K562 (cell line): Measurements from ENCODE around the gene OPRM1.

Source experiments
- HDAC1 ChIP-seq, 2 experiments: fragments of 450-650 bp; IDR thresholded peaks; 2 replicates each; pipeline ENCODE4 v1.6.1; 2016 to 2017; ENCODE audit warnings: inconsistent platforms in 1 of 2, mild to moderate bottlenecking in 1 of 2, moderate library complexity in 1 of 2
- MEIS2 ChIP-seq: fragments of 450-650 bp; IDR thresholded peaks from 2 replicates; pipeline ENCODE4 v1.6.1; 2014; ENCODE audit warnings: mild to moderate bottlenecking; ENCODE audit not compliant: partially characterized antibody
- MTF1 ChIP-seq: fragments of 250-450 bp; sonication (Bioruptor Pico); IDR thresholded peaks from 2 replicates; pipeline ENCODE4 v1.9.0; 2021; ENCODE audit warnings: moderate library complexity, mild to moderate bottlenecking, inconsistent platforms, borderline replicate concordance
- RAD21 ChIP-seq, 2 experiments: fragments of 250-450 bp in 1 of 2; fragments of 450-650 bp in 1 of 2; sonication (Bioruptor Pico) in 1 of 2; formaldehyde crosslinking in 1 of 2; IDR thresholded peaks in 1 of 2; conservative IDR thresholded peaks in 1 of 2; 2 replicates each; pipeline versions ENCODE4 v1.4.0 to v1.8.0; 2020 to 2022; ENCODE audit warnings: mild to moderate bottlenecking in 2 of 2, moderate library complexity in 1 of 2
- YBX1 ChIP-seq: fragments of 450-650 bp; IDR thresholded peaks from 2 replicates; pipeline ENCODE4 v1.7.1; 2016; ENCODE audit warnings: mild to moderate bottlenecking
- ZBTB17 ChIP-seq: fragments of 450-650 bp; formaldehyde crosslinking; IDR thresholded peaks from 2 replicates; pipeline ENCODE4 v1.4.0; 2020; ENCODE audit warnings: mild to moderate bottlenecking

- TF ChIP-seq HDAC1 (IDR thresholded peaks at IDR 0.05) (no peak), MEIS2 (no peak), RAD21 (CRISPR knock-in tag; conservative IDR thresholded peaks at IDR 0.05 in 1 of 2, IDR thresholded peaks at IDR 0.05 in 1 of 2) (no peak), ZBTB17 (CRISPR knock-in tag) (no peak), YBX1 (no peak), MTF1 (no peak)
Observed at GRCh38 chr6:154274168-154274567, 235.1 kb downstream of the OPRM1 start.
